Occipital lobe (tissue), 2 donors: ENCODE results near the gene TRIOBP. TPM values are rescaled to one million over a fixed set of nuclear protein-coding genes. Genes with fewer than 3 reads are reported as not detected.

Experiments
- DNase-seq: peaks from one replicate; lab custom pipeline; 2025; lab: John Stamatoyannopoulos, UW
- total RNA-seq: library from RNA; depleted of rRNA; stranded (reverse); fragments of >200 nt; gene quantifications from one replicate; pipeline ENCODE4 v1.2.3, GENCODE V29; 2014

TRIOBP gene
- total RNA-seq, 1 donor from 2014 or later = 13.4 TPM

- peak; percentile 63 for DNase-seq
Measured at GRCh38 chr22:37664249-37665101, 32.4 kb upstream of the TRIOBP start.

- DNase-seq = no peak
Measured at GRCh38 chr22:37665487-37665886, 31.4 kb upstream of the TRIOBP start.

- DNase-seq = no peak
Measured at GRCh38 chr22:37669586-37669985, 27.3 kb upstream of the TRIOBP start.

- no peak for DNase-seq
Measured at GRCh38 chr22:37672206-37672919, 24.5 kb upstream of the TRIOBP start.

GRCh38 chr22:37672920-37673455 lies 23.9 kb upstream of the TRIOBP start:
- DNase-seq = no peak

GRCh38 chr22:37674248-37674647 lies 22.6 kb upstream of the TRIOBP start:
- DNase-seq = no peak

- DNase-seq = peak; percentile 85
Measured at GRCh38 chr22:37674951-37675929, 21.6 kb upstream of the TRIOBP start, which contains the start of gene LGALS1. TSS of gene LGALS1 (plus strand) at chr22:37675636. CDS start at chr22:37675703, 67 bp downstream.

- no peak for DNase-seq
Measured at GRCh38 chr22:37675930-37676735, 20.7 kb upstream of the TRIOBP start.

- DNase-seq = peak; percentile 56
Measured at GRCh38 chr22:37676736-37677492, 19.9 kb upstream of the TRIOBP start.

GRCh38 chr22:37677493-37677974 lies 19.3 kb upstream of the TRIOBP start:
- no peak for DNase-seq

GRCh38 chr22:37678372-37678771 lies 18.5 kb upstream of the TRIOBP start:
- no peak for DNase-seq

GRCh38 chr22:37679670-37680069 lies 17.2 kb upstream of the TRIOBP start:
- DNase-seq = no peak

- no peak for DNase-seq
Measured at GRCh38 chr22:37680191-37680851, 16.5 kb upstream of the TRIOBP start.

GRCh38 chr22:37681001-37681424 lies 15.8 kb upstream of the TRIOBP start:
- no peak for DNase-seq

- DNase-seq = no peak
Measured at GRCh38 chr22:37681556-37682049, 15.2 kb upstream of the TRIOBP start.

- DNase-seq = no peak
Measured at GRCh38 chr22:37684803-37685615, 11.8 kb upstream of the TRIOBP start.
